GM19468 (cell line): ENCODE results near the gene ARID3A.
"Not testable (repeated sequence)": the region's sequence is repeated elsewhere in the genome, so short reads cannot be mapped to it uniquely, and the experiment has no call there.

ENCODE experiments used
- ATAC-seq: cut with Tn5 transposase; IDR thresholded peaks from one replicate; pipeline ENCODE4 v1.9.1; 2021; ENCODE audit warnings: mild to moderate bottlenecking, moderate library complexity, moderate number of reproducible peaks; ENCODE audit not compliant: unreplicated experiment; ENCODE audit errors: extremely low read depth

The ARID3A gene

DNA sequence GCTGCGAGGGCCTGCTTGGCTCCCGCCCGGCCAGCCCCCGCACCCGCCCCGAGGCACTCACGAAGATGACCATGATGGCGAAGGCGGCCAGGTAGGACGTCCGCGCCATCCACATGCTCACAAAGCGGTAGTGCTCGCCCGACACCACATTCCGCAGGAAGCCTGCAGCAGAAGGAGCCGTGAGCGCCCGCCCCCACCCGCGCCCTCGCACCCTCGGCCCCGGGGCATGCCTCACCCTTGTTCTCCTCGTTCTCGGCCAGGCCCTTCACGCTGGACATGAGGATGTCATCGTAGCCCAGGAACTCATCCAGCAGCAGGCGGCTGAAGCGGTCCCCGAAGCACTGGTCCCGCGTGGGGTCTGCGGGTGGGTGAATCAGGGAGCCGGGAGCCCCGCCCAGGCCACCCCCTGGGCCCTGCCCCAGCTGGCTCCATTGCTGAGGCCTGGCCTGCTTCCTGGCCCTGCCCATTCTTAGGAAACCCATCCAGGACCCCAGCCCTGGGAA is 86.0 kb downstream of the ARID3A start:
- ATAC-seq: no peak

DNA sequence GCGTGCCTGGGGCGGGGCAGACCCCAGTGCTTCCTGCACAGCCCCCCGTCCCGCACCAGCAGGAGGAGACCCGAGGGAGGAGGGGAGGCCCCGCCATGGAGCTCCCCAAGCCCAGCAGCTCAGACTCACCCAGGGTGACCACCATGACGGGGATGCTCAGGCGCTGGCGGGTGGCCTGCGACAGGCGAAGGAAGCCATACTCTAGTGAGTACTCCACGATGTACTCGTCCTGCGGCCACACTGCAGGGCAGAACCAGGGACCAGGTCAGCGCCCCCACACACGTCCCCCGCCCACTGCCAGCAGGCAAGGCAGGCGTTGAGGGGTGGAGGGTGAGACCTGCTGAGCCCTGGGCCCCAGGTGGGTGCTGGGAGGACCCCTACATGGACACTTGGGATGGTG is 86.5 kb downstream of the ARID3A start:
- ATAC-seq: no peak

DNA sequence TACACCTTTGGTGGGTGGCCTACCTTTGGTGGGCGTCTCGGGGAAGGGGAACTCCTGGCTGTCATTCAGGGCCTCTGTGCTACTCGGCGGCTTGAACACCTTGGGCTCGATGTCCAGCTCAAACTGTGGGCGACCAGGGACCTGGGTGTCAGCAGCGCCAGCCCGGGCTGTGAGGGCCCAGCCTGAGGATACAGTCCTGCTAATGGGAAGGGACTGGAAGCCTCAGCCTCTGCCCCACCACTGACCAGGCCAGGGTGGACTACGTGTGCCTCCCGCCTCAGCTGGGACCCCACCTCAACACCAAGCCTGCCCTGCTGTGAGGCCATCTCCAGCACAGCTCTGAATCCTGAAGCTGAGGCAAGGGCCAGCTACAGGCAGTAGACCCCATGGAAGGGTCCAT is 87.4 kb downstream of the ARID3A start:
- ATAC-seq: no peak

DNA sequence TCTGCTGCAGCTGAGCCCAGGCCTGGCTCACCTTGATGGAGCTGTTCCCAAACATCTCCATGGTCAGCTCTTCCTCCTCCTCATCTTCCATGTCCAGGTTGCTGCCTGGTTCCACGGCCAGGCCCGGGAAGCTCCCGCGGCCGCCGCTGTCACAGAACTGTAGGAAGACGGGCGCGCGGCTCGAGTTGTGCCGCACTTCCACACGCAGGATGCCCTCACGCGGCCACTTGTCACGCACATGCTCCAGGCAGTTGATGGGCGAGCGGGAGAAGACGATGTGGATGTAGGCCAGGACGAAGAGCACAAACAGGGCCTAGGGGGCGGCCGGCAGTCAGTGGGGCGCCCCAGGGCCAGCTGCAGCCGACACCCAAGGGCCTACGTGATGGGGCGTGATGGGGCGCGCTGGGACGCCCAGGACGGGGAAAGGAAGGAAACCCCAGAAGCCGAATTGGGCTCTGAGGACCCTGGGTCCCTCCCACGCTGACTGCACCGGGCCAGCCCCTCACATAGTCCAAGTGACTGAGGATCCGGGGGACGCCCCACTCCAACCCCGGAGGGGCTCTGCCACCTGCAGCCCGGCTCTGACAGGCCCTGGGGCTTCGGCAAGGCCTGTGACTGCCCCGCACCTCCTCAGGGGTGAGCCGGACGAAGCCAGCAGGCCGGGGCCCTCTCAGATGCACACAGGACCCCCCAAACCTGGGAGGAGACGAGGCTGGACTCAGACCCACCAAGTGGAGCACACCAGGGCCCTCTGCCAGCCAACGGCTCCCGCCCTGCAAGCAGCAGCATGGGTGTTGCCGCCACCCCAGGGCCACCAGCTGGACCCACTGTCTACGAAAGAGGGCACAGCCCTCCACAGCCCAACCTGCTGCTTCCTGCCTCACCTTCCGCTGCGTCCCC is 88.6 kb downstream of the ARID3A start:
- ATAC-seq: no peak

DNA sequence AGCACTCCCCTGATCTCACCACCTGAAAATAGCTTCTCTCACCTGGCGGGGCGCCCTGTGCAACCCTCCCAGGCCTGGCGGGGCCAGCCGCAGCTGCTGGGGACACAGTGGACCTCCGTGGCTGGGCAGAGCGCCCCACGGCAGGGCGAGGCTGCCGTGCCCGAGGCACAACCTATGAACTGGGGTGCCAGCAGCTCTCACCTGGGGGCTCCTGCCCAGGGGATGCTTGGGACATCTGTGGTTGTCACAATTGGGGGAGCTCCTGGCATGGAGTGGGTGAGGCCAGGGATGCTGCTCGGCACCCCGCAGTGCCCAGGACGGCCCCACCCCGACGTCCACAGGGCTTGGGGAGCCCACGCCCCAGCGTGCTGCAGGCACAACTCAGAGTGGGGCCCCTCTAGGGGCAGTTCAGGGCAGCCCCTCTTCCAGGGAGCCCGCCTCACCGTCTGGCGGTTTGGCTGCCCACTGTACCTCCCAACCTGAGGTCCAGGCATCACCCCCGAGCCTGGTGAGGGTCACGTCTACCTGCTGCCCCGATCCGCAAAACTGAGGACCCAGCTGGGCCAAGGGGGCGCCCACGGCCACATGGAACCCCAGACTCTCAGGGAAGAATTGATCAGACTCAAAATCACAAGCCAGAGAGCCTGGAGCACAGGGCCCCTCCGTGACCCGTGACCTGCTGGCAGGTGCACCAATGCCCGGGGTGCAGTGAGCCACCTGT is 89.4 kb downstream of the ARID3A start:
- ATAC-seq: no peak

DNA sequence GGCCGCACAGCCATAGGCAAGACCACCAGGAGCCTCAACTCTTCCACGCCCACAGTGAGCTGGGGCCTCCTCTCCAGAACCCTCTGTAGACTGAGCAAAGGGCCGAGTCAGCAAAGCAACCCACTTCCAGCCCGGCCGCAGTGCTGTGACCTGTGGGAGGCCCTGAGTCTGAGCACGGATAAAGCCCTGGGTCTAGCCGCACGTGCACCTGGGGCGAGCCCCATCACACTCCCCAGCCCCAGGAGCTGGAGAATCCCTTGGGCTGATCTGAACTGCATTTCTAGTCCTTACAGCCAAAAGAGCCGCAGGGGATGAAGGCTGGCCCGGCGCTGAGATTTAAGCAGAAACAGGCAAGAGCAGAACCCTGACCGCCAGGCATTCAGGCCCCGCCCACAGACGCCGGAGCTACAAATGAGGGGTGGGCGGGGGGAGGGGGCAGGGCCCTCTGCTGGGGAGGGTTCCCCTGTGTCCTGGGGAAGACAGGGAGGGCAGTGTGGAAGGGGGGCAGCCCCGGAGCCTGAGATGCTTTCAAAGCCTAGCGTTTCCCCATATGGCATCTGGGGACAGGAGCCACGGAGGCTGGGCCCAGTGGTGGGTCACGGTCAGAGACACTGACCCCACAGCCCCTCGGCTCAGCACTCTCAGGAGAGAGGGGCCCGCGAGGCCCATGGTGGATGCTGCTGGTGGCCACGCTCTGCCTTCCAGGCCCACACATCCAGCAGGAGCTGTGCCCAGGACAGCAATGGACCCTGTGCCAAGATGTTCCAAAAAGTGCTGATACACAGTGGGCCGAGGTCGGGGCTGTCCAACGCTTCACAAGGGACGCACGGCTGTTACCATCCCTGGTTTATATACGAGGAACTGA is 90.2 kb downstream of the ARID3A start:
- ATAC-seq: no peak

DNA sequence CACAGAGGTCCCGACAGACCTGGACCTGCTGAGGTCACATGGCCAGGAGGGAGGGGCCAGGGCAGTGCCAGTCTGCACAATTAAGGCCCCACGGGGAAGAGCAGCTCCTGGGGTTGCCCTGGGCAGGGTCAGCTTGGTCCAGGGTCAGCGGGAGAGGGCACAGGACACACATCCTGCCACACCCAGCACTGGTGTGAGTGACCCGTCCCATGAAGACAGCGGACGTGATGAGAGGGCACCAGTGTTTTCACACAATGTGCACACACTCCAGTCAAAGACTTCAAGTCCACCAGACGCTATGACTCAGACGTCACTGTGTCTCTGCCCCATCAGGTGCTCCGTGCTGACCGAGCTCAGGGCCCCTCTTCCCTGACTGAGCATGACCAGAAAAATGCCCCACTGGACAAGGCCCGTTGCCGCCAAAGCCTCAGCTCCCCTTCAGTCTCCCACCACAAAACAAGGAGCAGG is 90.8 kb downstream of the ARID3A start:
- no peak for ATAC-seq

DNA sequence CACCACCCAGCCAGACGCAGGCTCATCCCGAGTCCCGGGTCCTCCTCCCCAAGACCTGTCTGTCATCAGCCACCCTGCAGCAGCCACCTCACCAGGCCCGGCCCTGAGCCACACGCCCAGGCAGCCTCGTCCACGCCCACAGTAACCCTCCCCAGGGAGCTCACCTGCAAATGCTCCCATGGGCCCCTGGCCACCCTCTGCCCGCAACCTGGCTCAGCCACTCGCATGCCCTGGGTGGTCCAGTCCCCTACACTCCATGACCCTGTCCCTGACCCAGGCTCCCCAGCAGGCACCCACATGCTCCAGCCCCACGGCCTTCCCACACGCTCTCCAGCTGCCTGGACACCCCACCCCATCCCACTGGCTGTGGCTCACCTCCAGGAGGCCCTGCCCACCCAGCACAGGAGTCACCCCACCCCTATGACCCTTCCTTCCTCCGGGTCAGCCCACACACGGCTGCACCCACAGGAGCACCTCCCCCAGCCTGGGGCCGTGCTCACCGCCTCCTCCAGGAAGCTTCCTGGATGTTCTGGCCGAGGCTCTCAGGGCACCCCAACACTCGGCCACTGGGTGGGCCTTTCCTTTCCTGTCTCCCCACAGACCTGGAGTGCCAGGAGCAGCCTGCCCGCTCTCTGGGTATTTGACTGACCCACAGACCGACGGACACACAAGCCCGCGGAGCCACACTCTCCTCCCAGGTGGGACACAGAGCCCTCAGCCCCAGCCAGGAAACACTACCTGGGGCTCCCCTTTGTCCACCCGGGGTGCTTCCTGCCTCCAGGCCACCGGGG is 91.5 kb downstream of the ARID3A start:
- ATAC-seq: no peak

DNA sequence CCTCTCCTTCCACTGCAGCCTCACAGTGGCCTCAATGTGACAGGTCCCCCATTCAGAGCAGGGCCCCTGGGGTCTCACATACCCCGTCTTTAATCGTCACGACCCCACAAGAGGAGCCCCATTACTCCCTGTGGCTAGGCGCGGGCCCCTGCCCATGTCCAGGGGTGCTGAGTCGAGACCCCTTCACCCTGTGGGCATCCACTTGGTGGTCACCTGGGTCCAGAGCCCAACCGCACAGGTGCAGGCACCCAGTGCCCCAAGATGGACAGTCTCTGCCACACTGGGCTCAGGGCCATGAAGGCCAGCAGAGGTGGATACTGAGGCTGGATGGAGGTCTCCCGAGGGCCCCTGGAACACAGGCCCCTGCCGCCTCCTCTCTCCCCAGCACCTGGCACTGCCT is 92.1 kb downstream of the ARID3A start:
- no peak for ATAC-seq

DNA sequence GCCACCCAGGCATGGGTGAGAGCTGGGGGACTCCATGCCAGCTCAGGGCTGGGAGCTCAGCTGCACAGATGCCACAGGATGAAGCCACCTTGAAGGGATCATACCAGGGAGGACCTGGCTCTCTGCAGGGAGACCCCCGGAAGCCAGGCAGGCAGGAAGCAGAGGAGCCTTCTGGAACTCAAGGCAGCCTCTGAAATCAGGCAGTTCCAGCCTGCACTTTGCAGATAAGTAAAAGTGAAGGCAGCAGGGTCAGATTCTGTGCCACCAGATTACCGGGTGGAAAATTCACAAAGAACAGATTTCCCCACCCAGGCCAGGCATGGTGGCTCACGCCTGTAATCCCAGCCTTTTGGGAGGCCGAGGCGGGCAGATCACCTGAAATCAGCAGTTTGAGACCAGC is 92.6 kb downstream of the ARID3A start:
- no peak for ATAC-seq

DNA sequence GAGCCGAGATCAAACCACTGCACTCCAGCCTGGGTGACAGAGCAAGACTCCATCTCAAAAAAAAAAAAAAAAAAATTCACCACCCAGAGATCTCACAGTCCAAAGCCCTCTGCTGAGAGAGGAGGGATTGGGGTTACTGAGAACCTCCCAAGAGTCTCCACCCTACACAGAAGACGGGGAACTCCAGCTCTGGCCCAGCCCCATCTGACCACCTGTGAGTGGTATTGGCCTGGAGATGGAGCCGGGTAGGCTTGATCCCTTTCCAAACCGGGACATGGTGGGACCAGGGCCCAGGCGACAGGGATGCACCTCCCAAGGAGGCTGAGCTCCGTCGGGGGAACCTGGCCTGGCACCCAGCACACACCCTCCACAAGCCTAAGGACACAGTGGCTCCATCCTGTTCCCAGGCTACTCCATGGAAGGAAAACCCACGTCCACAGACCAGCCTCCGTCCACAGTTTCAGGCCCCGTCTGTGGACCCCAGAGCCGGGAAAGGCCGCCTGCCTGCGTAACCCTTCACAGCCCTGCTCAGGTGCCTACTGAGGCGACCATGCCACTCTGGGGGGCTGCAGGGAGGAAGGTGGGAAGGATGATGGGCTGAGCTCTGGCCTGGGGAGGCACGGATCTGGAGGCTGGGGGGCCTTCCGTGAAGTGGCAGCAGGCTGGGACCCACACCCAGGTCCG is 93.2 kb downstream of the ARID3A start:
- ATAC-seq: no peak

DNA sequence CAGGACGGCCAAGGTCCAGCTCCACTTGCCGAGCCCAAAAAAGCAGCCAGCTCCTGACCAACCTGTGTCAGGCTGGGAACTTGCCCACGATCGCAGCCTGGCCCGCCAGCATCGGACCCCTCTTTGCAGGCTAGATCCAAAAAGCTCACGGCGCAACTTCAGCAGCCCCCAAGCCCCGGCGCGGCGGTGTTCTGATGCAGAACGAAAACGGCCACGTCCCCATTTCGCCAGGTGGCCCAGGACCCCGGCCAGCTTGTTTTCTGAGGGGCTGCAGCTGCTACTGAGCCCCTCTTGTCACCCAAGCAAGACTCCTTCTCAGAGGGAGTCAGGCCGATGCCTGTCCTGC is 93.8 kb downstream of the ARID3A start:
- ATAC-seq: no peak

DNA sequence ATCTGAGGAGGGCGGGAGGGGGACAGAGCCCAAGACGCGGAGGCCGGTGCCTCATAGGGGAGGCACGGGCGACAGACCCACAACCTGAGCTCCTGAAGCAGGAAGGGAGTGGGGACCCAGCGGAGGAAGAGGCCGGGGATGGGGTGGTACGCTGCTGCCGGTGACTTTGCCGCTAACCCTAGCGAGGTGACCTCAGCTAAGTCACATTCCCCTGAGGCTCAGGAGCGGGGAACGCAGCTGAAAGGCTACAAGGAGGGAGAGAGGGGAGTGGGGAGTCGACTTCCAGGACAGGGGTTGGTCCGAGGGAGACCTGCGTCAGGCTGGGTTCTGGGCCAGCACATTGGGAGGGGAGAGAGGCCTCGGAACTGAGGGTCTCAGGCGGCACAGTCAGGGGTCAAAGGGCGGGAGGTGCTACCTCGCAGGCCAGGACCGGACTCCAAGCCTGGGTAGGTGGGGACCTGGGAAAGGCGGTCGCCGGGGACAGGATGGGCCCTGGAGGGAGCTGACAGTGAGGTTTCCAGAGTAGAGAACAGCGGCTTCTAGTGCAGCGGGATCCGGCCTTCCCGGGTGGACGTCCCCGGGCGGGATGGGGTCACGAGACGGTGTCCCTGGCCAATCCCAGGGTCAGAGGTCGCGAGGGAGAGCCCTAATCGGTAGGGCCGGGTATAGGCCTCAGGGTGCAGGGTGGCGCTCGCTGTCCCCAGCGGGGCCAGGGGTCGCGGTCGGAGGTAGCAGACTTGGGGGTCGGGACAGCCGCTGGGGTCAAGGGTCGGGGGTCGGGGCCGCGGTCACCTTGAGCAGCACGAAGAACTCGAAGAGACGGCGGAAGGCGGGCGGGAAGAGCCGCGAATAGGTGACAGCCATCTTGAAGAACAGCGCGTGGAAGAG is 94.4 kb downstream of the ARID3A start:
- ATAC-seq: no peak

DNA sequence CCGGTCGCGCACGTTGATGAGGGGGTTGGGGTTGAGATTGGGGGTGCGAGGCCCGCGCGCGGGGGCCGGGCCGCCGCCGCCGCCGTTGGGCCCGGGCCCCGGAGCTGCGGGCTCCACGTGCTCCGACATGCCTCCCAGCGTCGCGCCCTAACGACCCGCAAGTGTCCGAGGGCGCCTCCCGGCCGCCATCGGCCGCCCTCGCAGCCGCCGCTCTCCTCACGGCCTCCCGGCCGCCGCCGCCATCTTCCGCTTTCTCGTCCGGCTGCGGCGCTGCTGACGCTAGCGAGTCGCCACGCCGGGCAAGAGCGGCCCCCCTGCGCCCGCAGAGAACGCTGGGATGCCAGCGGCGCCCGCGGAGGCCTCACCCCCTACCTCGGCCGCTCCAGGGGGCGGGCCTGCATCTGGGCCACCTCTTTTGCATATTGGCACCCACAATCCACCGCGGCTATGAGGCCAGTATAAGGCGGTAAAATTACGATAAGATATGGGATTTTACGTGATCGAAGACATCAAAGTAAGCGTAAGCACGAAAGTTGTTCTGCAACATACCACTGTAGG is 95.1 kb downstream of the ARID3A start, which contains the start of gene TMEM259:
TSS of gene TMEM259 (minus strand) at position 256 of the 558 bp plus-strand sequence. CDS start at position 129, 127 bp downstream.
- ATAC-seq: peak; percentile 80

DNA sequence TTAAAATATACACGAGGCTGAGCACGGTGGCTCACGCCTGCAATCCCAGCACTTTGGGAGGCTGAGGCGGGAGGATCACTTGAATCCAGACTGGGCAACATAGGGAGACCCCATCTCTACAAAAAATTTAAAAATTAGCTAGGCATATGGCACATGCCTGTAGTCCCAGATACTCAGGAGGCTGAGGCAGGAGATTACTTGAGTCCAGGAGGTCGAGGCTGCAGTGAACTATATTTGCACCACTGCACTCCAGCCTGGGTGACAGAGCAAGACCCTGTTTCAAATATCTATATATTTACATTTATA is 98.0 kb downstream of the ARID3A start:
- not testable (repeated sequence) for ATAC-seq

DNA sequence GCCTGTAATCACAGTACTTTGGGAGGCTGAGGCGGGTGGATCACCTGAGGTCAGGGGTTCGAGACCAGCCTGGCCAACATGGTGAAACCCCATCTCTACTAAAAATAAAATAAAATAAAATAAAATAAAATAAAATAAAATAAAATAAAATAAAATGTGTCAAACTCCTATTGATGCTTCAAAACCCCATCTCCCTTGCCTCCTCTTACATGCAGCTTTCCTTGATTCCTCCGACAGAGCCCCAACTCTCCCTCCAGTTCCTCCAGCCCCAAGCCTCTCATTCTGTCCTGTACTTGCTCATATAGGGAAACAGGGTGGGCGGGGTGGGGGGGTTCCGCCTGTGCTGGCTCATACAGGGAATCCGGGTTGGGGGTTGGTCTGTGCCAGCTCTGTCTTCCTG is 99.2 kb downstream of the ARID3A start:
- not testable (repeated sequence) for ATAC-seq
